GM12875 (cell line): ENCODE results near the gene ZSWIM6.

ENCODE experiments used
- H3K4me3 ChIP-seq: one replicate; pipeline ENCODE4 v1.5.1; 2011; ENCODE audit warnings: low read depth, low read length, control low read depth
- CTCF ChIP-seq: IDR thresholded peaks from 2 replicates; pipeline ENCODE4 v1.5.1; 2011; ENCODE audit warnings: low read depth, mild to moderate bottlenecking, control low read depth, inconsistent platforms, low read length, moderate library complexity, borderline replicate concordance; ENCODE audit not compliant: insufficient read depth

Gene ZSWIM6

GRCh38 chr5:61289669-61290306 lies 42.3 kb upstream of the ZSWIM6 start:
- no peak overlapping the region for H3K4me3 ChIP-seq
- no peak for TF ChIP-seq CTCF

- no peak for TF ChIP-seq CTCF
- no peak overlapping the region for H3K4me3 ChIP-seq
Observed at GRCh38 chr5:61290791-61291210, 41.3 kb upstream of the ZSWIM6 start.

GRCh38 chr5:61292062-61292657 lies 39.9 kb upstream of the ZSWIM6 start:
- no peak for TF ChIP-seq CTCF

GRCh38 chr5:61293071-61293470 lies 39.0 kb upstream of the ZSWIM6 start:
- no peak overlapping the region for H3K4me3 ChIP-seq
- TF ChIP-seq CTCF, result no peak

More at GRCh38 chr5:61292062-61292657, 39.9 kb upstream of the ZSWIM6 start:
- no peak overlapping the region for H3K4me3 ChIP-seq

- no peak overlapping the region for H3K4me3 ChIP-seq
- TF ChIP-seq CTCF, result no peak
Observed at GRCh38 chr5:61293873-61294272, 38.2 kb upstream of the ZSWIM6 start.

GRCh38 chr5:61295365-61295764 lies 36.7 kb upstream of the ZSWIM6 start:
- no peak overlapping the region for H3K4me3 ChIP-seq
- TF ChIP-seq CTCF, result no peak

- TF ChIP-seq CTCF, result no peak
Observed at GRCh38 chr5:61298066-61298465, 34.0 kb upstream of the ZSWIM6 start.

More at GRCh38 chr5:61298066-61298465, 34.0 kb upstream of the ZSWIM6 start:
- H3K4me3 ChIP-seq, result no peak overlapping the region
